Measurements from ENCODE around the gene DIS3L2.

Gene DIS3L2

DNA sequence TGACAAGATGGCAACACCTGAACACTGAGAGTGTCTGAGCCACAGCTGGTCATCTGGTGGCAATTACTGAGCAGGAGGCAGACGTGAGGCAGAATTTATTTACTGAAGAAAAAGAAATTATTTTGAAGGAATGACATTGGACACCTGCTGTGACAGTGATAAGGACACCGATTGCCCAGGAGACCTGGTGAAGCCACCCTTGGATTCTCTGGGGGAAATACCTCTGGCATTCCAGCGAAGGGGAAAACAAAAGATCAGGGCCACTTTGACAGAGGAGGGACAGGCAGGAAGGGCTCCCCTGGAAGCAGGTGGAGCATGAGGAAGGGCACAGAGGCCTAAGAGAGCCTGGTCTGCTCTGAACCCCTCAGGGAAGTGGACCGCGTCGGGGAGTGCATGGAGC is 331.7 kb downstream of the DIS3L2 start:
- Histone ChIP-seq H2AFZ (ENCODE audit: low read length, unreplicated experiment) (no peak overlapping the region), H3K4me1 (ENCODE audit: control insufficient read depth, insufficient read depth, low read length, unreplicated experiment) (no peaks in the 10 kb centered on the region), H3K27ac (ENCODE audit: low read depth, low read length) (no peak overlapping the region), H3K79me2 (ENCODE audit: control insufficient read depth, insufficient read depth, low read length, unreplicated experiment) (no peaks in the 10 kb centered on the region), H3K4me3 (ENCODE audit: low read depth, low read length) (no peak overlapping the region), H3K27me3 (ENCODE audit: insufficient read depth, low read length) (no peaks in the 10 kb centered on the region), H3K36me3 (ENCODE audit: insufficient read depth, low read length) (no peaks in the 10 kb centered on the region)

DNA sequence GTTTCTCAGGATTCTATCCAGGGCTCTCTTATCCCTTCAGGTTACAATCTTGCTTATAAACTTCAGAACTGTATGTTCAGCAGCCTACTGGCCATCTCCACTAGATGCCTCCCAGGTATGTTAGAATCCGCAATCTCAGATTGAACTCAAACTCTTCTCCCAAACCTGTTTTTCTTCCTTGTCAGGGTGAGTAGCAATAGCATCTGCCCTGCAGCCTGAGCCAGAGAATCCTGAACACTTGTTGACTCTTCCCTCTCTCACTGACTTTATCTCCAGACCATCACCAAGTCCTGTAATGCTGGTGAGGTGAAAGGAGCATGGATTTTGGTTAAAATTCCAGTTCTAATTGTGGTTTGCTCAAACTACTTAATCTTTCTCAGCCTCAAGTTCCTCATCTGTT is 334.5 kb downstream of the DIS3L2 start:
- Histone ChIP-seq H3K79me2 (ENCODE audit: control insufficient read depth, insufficient read depth, low read length, unreplicated experiment) (no peaks in the 10 kb centered on the region), H3K4me1 (ENCODE audit: control insufficient read depth, insufficient read depth, low read length, unreplicated experiment) (peaks cover 5% of the 10 kb centered on the region), H3K4me3 (ENCODE audit: low read depth, low read length) (no peak overlapping the region), H3K27me3 (ENCODE audit: insufficient read depth, low read length) (no peaks in the 10 kb centered on the region), H3K36me3 (ENCODE audit: insufficient read depth, low read length) (no peaks in the 10 kb centered on the region), H2AFZ (ENCODE audit: low read length, unreplicated experiment) (no peak overlapping the region), H3K27ac (ENCODE audit: low read depth, low read length) (no peak overlapping the region)

DNA sequence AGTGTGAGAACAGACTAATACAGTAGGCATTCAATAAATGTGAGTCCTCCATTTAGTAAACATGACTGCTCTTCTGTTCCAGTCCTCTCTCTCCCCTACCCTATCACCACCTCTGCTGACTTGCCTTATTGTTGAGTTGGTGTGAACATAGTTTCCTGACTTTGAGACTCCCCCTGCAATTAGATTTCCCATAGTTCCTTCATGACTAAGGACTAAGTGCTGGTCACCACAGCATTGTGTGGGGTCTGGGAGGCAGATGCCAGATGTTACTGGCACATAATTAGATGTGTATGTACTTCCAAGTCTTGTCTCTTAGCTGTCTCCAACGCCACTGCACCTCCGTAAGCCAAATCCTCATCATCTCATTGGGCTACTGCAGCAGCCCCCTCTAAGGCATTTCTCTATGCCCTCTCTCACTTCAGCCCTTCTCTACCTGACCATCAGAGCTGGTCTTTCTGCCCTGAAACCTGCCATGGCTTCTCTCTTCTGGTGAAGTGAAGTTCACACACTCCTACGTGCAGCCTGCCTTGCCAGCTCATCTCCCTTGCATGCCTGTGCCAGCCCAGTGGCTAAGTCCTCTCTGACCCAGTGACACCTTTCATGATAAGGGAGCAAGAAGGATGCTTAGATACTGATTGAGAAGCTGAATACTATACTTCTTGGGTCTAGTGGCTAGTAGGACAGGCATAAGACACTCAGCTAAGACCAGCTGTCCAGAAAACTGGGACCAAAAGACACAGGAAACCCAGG is 335.4 kb downstream of the DIS3L2 start:
- Histone ChIP-seq H3K27me3 (ENCODE audit: insufficient read depth, low read length) (no peaks in the 10 kb centered on the region), H3K36me3 (ENCODE audit: insufficient read depth, low read length) (no peaks in the 10 kb centered on the region), H2AFZ (ENCODE audit: low read length, unreplicated experiment) (no peak overlapping the region), H3K79me2 (ENCODE audit: control insufficient read depth, insufficient read depth, low read length, unreplicated experiment) (no peaks in the 10 kb centered on the region), H3K4me1 (ENCODE audit: control insufficient read depth, insufficient read depth, low read length, unreplicated experiment) (peaks cover 11% of the 10 kb centered on the region), H3K4me3 (ENCODE audit: low read depth, low read length) (no peak overlapping the region), H3K27ac (ENCODE audit: low read depth, low read length) (no peak overlapping the region)

DNA sequence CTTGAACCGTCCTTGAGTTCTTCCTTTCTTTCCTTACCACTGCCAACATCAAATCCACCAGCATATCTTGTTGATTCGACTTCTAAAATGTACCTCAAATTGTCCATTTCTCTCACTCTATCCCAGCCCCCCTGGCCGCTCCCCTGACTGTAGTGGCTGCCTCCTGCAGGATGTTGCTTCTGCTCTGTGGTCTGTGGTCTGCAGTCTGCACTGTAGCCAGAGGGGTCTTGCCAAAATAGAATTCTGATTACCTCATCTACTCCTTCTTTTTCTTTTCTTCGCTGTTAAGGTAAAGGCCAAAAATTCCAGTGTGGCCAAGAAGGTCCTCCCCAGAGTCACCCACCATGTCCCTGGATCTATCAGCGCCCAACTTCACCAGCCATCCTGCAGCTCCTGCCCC is 337.6 kb downstream of the DIS3L2 start:
- Histone ChIP-seq H3K27ac (ENCODE audit: low read depth, low read length) (no peak overlapping the region), H3K4me1 (ENCODE audit: control insufficient read depth, insufficient read depth, low read length, unreplicated experiment) (peaks cover 11% of the 10 kb centered on the region)

DNA sequence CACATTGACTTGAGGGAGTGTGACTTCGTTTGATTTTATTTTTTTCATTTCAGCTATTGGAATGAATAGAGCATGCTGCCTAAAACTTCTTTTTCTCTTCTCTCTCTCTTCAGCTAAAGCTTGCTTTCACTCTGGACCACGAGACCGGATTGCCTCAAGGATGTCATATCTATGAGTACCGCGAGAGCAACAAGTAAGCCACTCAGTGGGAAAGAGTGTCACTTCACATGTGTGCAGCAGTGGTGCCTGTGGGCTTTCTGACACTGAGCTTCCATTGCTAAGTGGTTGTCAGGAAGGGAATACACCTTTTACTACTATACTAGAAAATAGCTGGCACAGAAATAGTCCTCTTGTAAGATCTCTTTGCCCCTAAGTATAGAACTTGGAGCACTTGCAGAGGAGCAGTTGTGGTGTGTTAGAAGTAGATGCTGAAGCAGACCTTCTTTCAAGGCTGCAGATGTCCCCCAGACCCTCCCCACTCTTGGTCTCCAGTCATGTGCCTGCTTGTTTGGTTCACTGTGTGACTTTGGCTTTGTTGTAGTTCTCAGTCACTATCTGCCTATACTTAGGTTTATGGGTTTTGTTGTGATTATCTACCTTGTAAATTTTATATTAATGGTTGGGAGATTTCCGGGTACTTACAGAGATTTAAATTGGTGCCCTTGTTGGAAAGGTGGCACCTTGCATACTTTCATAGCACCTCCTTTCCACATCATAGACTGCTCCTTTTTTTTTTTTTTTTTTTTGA is 338.6 kb downstream of the DIS3L2 start:
- H3K4me3 ChIP-seq (ENCODE audit: low read depth, low read length) = no peak overlapping the region
- H3K27ac ChIP-seq (ENCODE audit: low read depth, low read length) = no peak overlapping the region
- no peak overlapping the region for H2AFZ ChIP-seq (ENCODE audit: low read length, unreplicated experiment)
- H3K36me3 ChIP-seq (ENCODE audit: insufficient read depth, low read length) = no peaks in the 10 kb centered on the region
- no peaks in the 10 kb centered on the region for H3K27me3 ChIP-seq (ENCODE audit: insufficient read depth, low read length)
- no peaks in the 10 kb centered on the region for H3K79me2 ChIP-seq (ENCODE audit: control insufficient read depth, insufficient read depth, low read length, unreplicated experiment)
- H3K4me1 ChIP-seq (ENCODE audit: control insufficient read depth, insufficient read depth, low read length, unreplicated experiment) = peaks cover 11% of the 10 kb centered on the region

More for the DNA sequence above, 337.6 kb downstream of the DIS3L2 start:
- Histone ChIP-seq H2AFZ (ENCODE audit: low read length, unreplicated experiment) (no peak overlapping the region), H3K4me3 (ENCODE audit: low read depth, low read length) (no peak overlapping the region), H3K27me3 (ENCODE audit: insufficient read depth, low read length) (no peaks in the 10 kb centered on the region), H3K36me3 (ENCODE audit: insufficient read depth, low read length) (no peaks in the 10 kb centered on the region), H3K79me2 (ENCODE audit: control insufficient read depth, insufficient read depth, low read length, unreplicated experiment) (no peaks in the 10 kb centered on the region)

DNA sequence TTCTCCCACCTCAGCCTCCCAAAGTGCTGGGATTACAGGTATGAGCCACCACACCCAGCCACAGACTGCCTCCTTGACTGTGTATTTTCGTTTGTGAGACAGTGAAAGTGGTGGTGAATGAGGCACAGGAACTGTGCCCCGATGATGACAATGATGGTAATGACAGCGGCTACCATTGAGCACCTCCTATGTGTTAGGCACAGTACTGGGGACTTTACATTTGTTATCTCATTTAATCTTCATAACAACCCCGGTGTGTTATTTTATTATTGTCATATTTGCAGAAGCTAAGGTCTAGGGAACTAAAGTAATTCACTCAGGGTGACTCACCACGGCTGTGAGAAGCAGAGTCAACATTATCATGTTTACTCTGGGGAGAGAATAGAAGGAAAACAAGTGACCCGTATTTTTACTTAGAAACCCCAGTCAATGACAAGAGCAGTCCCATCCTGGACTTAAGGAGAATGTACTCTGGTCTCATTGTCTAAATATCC is 339.4 kb downstream of the DIS3L2 start:
- Histone ChIP-seq H3K27ac (ENCODE audit: low read depth, low read length) (no peak overlapping the region; the same call in 1 of the 2 replicates), H2AFZ (ENCODE audit: low read length, unreplicated experiment) (no peak overlapping the region), H3K36me3 (ENCODE audit: insufficient read depth, low read length) (no peaks in the 10 kb centered on the region), H3K4me3 (ENCODE audit: low read depth, low read length) (no peak overlapping the region), H3K79me2 (ENCODE audit: control insufficient read depth, insufficient read depth, low read length, unreplicated experiment) (no peaks in the 10 kb centered on the region), H3K27me3 (ENCODE audit: insufficient read depth, low read length) (no peaks in the 10 kb centered on the region), H3K4me1 (ENCODE audit: control insufficient read depth, insufficient read depth, low read length, unreplicated experiment) (peaks cover 11% of the 10 kb centered on the region)

DNA sequence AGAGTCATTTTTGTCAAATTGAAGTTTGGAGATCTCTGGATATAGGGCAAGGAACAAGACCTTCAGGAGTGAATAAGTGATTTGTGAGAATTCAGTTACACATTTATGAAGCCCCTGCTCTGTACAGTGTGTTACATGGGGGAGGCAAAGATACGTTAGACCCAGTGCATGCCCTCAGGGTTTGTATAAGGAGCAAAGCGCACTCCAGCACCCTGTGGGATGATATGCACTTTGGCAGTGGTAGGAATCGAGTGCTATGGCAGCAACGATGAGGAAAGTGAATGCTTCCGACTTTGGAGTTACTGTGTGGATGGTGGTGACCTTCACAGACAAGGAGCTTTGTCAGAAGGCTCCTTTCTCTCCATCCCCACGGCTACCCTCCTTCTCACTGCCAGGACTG is 342.7 kb downstream of the DIS3L2 start:
- Histone ChIP-seq H3K79me2 (ENCODE audit: control insufficient read depth, insufficient read depth, low read length, unreplicated experiment) (no peaks in the 10 kb centered on the region), H3K36me3 (ENCODE audit: insufficient read depth, low read length) (no peaks in the 10 kb centered on the region), H3K4me1 (ENCODE audit: control insufficient read depth, insufficient read depth, low read length, unreplicated experiment) (peaks cover 11% of the 10 kb centered on the region), H3K4me3 (ENCODE audit: low read depth, low read length) (no peak overlapping the region), H3K27me3 (ENCODE audit: insufficient read depth, low read length) (no peaks in the 10 kb centered on the region), H3K27ac (ENCODE audit: low read depth, low read length) (no peak overlapping the region), H2AFZ (ENCODE audit: low read length, unreplicated experiment) (no peak overlapping the region)

DNA sequence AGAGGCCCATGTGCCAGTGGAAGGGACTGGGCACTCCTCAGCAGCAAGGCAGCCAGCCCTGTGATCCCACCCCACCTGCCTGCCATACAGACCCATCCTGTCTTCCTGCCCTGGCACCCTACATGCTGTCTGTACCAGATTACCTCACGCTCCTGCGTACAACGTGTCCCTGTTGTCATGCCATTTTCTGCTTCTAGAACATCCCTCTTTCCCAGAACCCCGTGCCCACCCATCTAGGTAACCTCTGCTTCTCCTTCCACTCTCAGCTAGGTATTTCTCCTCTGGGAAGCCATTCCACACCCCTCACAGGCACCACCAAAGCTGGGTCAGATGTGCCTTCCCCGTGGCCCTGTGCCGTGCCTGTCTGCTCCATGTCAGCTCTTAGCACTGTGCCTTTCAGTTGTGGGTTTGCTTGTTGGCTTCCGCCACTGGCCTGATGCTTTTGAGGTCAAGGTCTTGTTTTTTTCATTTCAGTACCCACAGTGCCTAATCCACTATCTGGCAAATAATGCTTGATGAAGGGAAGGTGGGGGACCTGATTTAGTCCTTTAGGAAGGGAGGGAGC is 345.3 kb downstream of the DIS3L2 start:
- Histone ChIP-seq H3K27me3 (ENCODE audit: insufficient read depth, low read length) (no peaks in the 10 kb centered on the region), H3K27ac (ENCODE audit: low read depth, low read length) (no peak overlapping the region), H2AFZ (ENCODE audit: low read length, unreplicated experiment) (no peak overlapping the region), H3K4me3 (ENCODE audit: low read depth, low read length) (no peak overlapping the region), H3K36me3 (ENCODE audit: insufficient read depth, low read length) (peaks cover 2% of the 10 kb centered on the region; the same call in 1 of the 2 replicates), H3K4me1 (ENCODE audit: control insufficient read depth, insufficient read depth, low read length, unreplicated experiment) (no peaks in the 10 kb centered on the region), H3K79me2 (ENCODE audit: control insufficient read depth, insufficient read depth, low read length, unreplicated experiment) (no peaks in the 10 kb centered on the region)

DNA sequence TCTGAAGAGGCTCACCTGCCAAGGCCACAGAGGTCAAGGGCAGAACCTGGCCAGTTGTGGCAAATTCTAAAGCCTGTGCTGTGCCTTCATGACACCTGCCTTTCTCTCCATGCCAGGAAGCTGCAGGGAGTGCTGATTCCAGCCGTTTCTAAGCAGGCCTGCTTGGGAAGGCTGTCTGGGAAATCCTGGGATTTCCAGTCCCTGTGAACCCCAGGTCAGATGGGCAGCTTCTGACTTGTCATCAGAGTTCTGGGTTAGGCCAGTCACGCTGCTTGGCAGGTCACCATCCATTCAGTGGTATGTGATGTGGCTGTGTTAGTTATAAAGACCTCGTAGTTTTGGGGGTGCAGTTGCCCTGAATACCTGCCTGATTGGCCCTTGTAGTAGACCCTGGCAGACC is 346.3 kb downstream of the DIS3L2 start:
- peaks cover 6% of the 10 kb centered on the region for H3K36me3 ChIP-seq (ENCODE audit: insufficient read depth, low read length)
- no peak overlapping the region for H3K27ac ChIP-seq (ENCODE audit: low read depth, low read length)
- H3K4me3 ChIP-seq (ENCODE audit: low read depth, low read length) = no peak overlapping the region
- no peaks in the 10 kb centered on the region for H3K79me2 ChIP-seq (ENCODE audit: control insufficient read depth, insufficient read depth, low read length, unreplicated experiment)
- no peaks in the 10 kb centered on the region for H3K4me1 ChIP-seq (ENCODE audit: control insufficient read depth, insufficient read depth, low read length, unreplicated experiment)
- no peaks in the 10 kb centered on the region for H3K27me3 ChIP-seq (ENCODE audit: insufficient read depth, low read length)
- H2AFZ ChIP-seq (ENCODE audit: low read length, unreplicated experiment) = no peak overlapping the region

DNA sequence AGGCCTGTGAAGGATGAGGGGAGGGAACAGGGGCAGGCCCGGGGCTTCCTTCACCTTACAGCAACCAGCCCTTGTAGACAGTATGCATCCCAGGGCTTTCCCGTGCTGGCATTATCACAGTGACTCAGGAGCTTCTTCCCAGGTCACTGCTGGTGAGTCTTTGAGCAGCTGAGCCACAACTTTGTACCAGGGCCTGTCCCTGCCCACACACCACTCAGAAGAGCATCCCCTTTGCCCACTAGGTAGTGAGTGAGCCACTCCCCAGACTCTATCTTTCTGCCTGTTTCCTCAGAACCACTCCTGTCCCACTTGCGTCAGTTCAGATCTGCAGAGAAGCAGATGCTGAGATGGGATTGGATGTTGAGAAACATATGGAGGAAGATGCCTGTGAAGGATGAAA is 347.5 kb downstream of the DIS3L2 start:
- Histone ChIP-seq H2AFZ (ENCODE audit: low read length, unreplicated experiment) (no peak overlapping the region), H3K79me2 (ENCODE audit: control insufficient read depth, insufficient read depth, low read length, unreplicated experiment) (no peaks in the 10 kb centered on the region), H3K27ac (ENCODE audit: low read depth, low read length) (no peak overlapping the region), H3K4me3 (ENCODE audit: low read depth, low read length) (no peak overlapping the region), H3K4me1 (ENCODE audit: control insufficient read depth, insufficient read depth, low read length, unreplicated experiment) (no peaks in the 10 kb centered on the region), H3K36me3 (ENCODE audit: insufficient read depth, low read length) (peaks cover 14% of the 10 kb centered on the region), H3K27me3 (ENCODE audit: insufficient read depth, low read length) (no peaks in the 10 kb centered on the region)

All from ACC112 (cell line).